HCT116 (cell line): ENCODE measurements around the gene MSL1. TPM values are rescaled to one million over a fixed set of nuclear protein-coding genes. Genes with fewer than 3 reads are reported as not detected.

Experiments
- ATAC-seq: fragments of 200-7000 bp; cut with Tn5 transposase; 2 replicates; pipeline ENCODE4 v1.9.1; 2020; ENCODE audit warnings: mild to moderate bottlenecking, moderate library complexity
- BruUV-seq: library from RNA; stranded (reverse); fragments of 400-500 nt; replicated peaks from 2 replicates; lab custom pipeline; 2021; lab: Mats Ljungman, UMichigan
- CTCF ChIA-PET: fragments of 300-600 bp; sonication (Branson Sonifier 250); formaldehyde crosslinking; loops from one replicate; lab custom pipeline; 2021; ENCODE audit warnings: antibody characterized with exemption; lab: Charles Lee
- POLR2A ChIA-PET: fragments of 300-600, 350-600 bp; sonication (Branson Sonifier 250); formaldehyde crosslinking; loops from one replicate; lab custom pipeline; 2021; ENCODE audit warnings: antibody characterized with exemption; lab: Charles Lee
- RAD21 ChIA-PET, 2 experiments: fragments of 300-600 bp; sonication (Branson Sonifier 250); formaldehyde crosslinking; loops; one replicate each; lab custom pipeline; 2023; ENCODE audit warnings: low total read pairs in 2 of 2; ENCODE audit not compliant: uncharacterized antibody in 2 of 2, unreplicated experiment in 2 of 2, low non-redundant PET in 1 of 2; lab: Charles Lee
- DNase-seq: peaks from one replicate; pipeline ENCODE4 v3.0.0-alpha.2; 2010; ENCODE audit warnings: low read depth, low spot score
- H2AFZ ChIP-seq: fragments of 200-600 bp; shearing (Covaris generic), sonication (generic); 2 replicates; pipeline ENCODE4 v1.6.1; 2017; ENCODE audit warnings: low read depth, mixed run types, mixed read lengths, antibody characterized with exemption, low read length; ENCODE audit not compliant: poor library complexity, severe bottlenecking
- H3K27ac ChIP-seq: 2 replicates; pipeline ENCODE4 v1.5.1; 2012; ENCODE audit warnings: low read depth, low read length
- H3K27me3 ChIP-seq: fragments of 200-600 bp; sonication (generic); 2 replicates; pipeline ENCODE4 v1.6.1; 2016; ENCODE audit warnings: mixed run types, low read length, mixed read lengths; ENCODE audit not compliant: insufficient read depth
- H3K36me3 ChIP-seq, 2 experiments: fragments of 200-500 bp in 1 of 2; fragments of 200-600 bp in 1 of 2; sonication (Bioruptor generic) in 1 of 2; sonication (generic) in 1 of 2; 2 replicates each; pipeline versions ENCODE4 v1.5.1 to v1.6.1; 2014 to 2016; ENCODE audit warnings: low read length in 2 of 2, inconsistent platforms in 1 of 2, mixed read lengths in 1 of 2, mixed run types in 1 of 2; ENCODE audit not compliant: insufficient read depth in 2 of 2, control insufficient read depth in 1 of 2
- H3K4me1 ChIP-seq, 2 experiments: fragments of 200-600 bp in 1 of 2; sonication (generic) in 1 of 2; 2 replicates each; pipeline versions ENCODE4 v1.5.1 to v1.6.1; 2012 to 2017; ENCODE audit warnings: low read length in 2 of 2, inconsistent platforms in 1 of 2, mild to moderate bottlenecking in 1 of 2, mixed read lengths in 1 of 2, mixed run types in 1 of 2, moderate library complexity in 1 of 2; ENCODE audit not compliant: insufficient read depth in 2 of 2, control insufficient read depth in 1 of 2
- H3K4me2 ChIP-seq: fragments of 200-600 bp; sonication (generic); 2 replicates; pipeline ENCODE4 v1.6.1; 2017; ENCODE audit warnings: mixed run types, low read length, mixed read lengths
- H3K4me3 ChIP-seq, 2 experiments: fragments of 200-600 bp in 1 of 2; sonication (generic) in 1 of 2; replicated peaks in 1 of 2; 2 replicates each; pipeline ENCODE4 v1.5.1; 2011 to 2016; ENCODE audit warnings: low read length in 2 of 2, control low read depth in 1 of 2, low read depth in 1 of 2, mild to moderate bottlenecking in 1 of 2, mixed read lengths in 1 of 2, mixed run types in 1 of 2
- H3K79me2 ChIP-seq: fragments of 200-600 bp; sonication (generic); 2 replicates; pipeline ENCODE4 v1.6.1; 2017; ENCODE audit warnings: mild to moderate bottlenecking, mixed run types, low read length, moderate library complexity, mixed read lengths; ENCODE audit not compliant: insufficient read depth
- H3K9ac ChIP-seq: fragments of 200-600 bp; sonication (generic); 2 replicates; pipeline ENCODE4 v1.6.1; 2016; ENCODE audit warnings: low read length, mixed read lengths
- H3K9me2 ChIP-seq: fragments of 200-600 bp; sonication (generic), shearing (Covaris generic); 2 replicates; pipeline ENCODE4 v1.6.1; 2017; ENCODE audit warnings: mixed run types, mild to moderate bottlenecking, moderate library complexity; ENCODE audit not compliant: insufficient read depth
- H3K9me3 ChIP-seq, 2 experiments: fragments of 200-500 bp in 1 of 2; fragments of 200-600 bp in 1 of 2; sonication (Bioruptor generic) in 1 of 2; sonication (generic) in 1 of 2; 2 replicates each; pipeline ENCODE4 v1.6.1; 2014 to 2017; ENCODE audit warnings: low read length in 2 of 2, mixed read lengths in 2 of 2, inconsistent platforms in 1 of 2, low read depth in 1 of 2, mild to moderate bottlenecking in 1 of 2, mixed run types in 1 of 2, moderate library complexity in 1 of 2; ENCODE audit not compliant: control insufficient read depth in 1 of 2, insufficient read depth in 1 of 2
- H4K20me1 ChIP-seq: fragments of 200-600 bp; sonication (generic), shearing (Covaris generic); 2 replicates; pipeline ENCODE4 v1.6.1; 2017; ENCODE audit warnings: mixed run types, mild to moderate bottlenecking, moderate library complexity; ENCODE audit not compliant: insufficient read depth
- CBX3 ChIP-seq: IDR thresholded peaks from 2 replicates; pipeline ENCODE4 v1.6.1; 2012; ENCODE audit warnings: low read depth
- EGR1 ChIP-seq: IDR thresholded peaks from 2 replicates; pipeline ENCODE4 v1.6.1; 2012; ENCODE audit warnings: low read depth
- EZH2phosphoT487 ChIP-seq: fragments of 200-600 bp; IDR thresholded peaks from 2 replicates; pipeline ENCODE4 v1.6.1; 2018; ENCODE audit warnings: antibody characterized with exemption, borderline replicate concordance
- FOSL1 ChIP-seq: IDR thresholded peaks from 2 replicates; pipeline ENCODE4 v1.6.1; 2012; ENCODE audit warnings: low read depth
- POLR2AphosphoS5 ChIP-seq: IDR thresholded peaks from 2 replicates; pipeline ENCODE4 v1.6.1; 2011; ENCODE audit warnings: mild to moderate bottlenecking, low read depth, low read length, moderate library complexity
- TCF7L2 ChIP-seq: IDR thresholded peaks from 2 replicates; pipeline ENCODE4 v1.7.0; 2011; ENCODE audit warnings: borderline replicate concordance, inconsistent platforms; ENCODE audit not compliant: insufficient read depth, insufficient read length; ENCODE audit errors: extremely low read depth
- YY1 ChIP-seq: IDR thresholded peaks from 2 replicates; pipeline ENCODE4 v1.6.1; 2011; ENCODE audit warnings: low read length, low read depth, moderate library complexity, mild to moderate bottlenecking; ENCODE audit not compliant: insufficient replicate concordance; ENCODE audit errors: extremely low read depth
- ZFX ChIP-seq: fragments of 450-650 bp; IDR thresholded peaks from 2 replicates; pipeline ENCODE4 v1.6.1; 2017
- intact Hi-C: fragments of 100-400 bp; cut with micrococcal nuclease; formaldehyde crosslinking; loops from 2 replicates; pipeline ENCODE4 v1.10.0; 2022
- total RNA-seq: library from RNA; stranded (reverse); gene quantifications from one replicate; pipeline ENCODE4 v1.2.1, GENCODE V29; 2021; ENCODE audit not compliant: unreplicated experiment
- TF ChIP-seq, protein P1 (sequence below): IDR thresholded peaks from 2 replicates; pipeline ENCODE4 v1.6.1; 2012
- TF ChIP-seq, protein P2 (sequence below), 3 experiments: fragments of 200-600 bp in 1 of 3; sonication (generic) in 1 of 3; IDR thresholded peaks in 2 of 3; conservative IDR thresholded peaks in 1 of 3; 2 replicates each; pipeline ENCODE4 v1.5.1; 2012 to 2017; ENCODE audit warnings: low read depth in 2 of 3, low read length in 2 of 3, antibody characterized with exemption in 1 of 3, borderline replicate concordance in 1 of 3, control low read depth in 1 of 3, mild to moderate bottlenecking in 1 of 3, mixed read lengths in 1 of 3, mixed run types in 1 of 3, moderate library complexity in 1 of 3; ENCODE audit not compliant: insufficient read depth in 1 of 3
- TF ChIP-seq, protein P3 (sequence below): IDR thresholded peaks from 2 replicates; pipeline ENCODE4 v1.6.1; 2012

Gene MSL1
- total RNA-seq, 1 experiment from 2014 or later: 67.2 TPM

DNA sequence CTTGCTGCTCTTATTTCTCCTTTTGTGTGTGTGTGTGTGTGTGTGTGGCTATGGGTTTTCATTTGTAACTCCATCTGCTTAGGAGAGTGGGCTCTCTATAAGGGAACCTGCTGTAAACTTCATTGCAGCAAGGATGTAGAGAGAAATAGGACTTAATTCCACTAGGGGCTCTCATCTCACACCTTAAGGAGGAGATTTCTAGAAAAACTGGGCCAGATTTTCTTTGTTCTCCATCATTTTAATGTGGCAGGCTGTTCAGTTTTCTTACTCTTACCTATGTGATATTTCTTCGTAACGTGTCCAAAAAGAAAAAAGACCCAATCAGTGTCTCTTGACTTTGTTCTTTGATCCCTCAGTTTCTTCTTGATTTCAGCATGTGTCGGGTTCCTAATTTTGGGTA is 14.0 kb downstream of the MSL1 start:
- TF ChIP-seq, protein P1, sequence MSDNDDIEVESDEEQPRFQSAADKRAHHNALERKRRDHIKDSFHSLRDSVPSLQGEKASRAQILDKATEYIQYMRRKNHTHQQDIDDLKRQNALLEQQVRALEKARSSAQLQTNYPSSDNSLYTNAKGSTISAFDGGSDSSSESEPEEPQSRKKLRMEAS: no peak
- TF ChIP-seq EGR1: no peak
- TF ChIP-seq, protein P2, sequence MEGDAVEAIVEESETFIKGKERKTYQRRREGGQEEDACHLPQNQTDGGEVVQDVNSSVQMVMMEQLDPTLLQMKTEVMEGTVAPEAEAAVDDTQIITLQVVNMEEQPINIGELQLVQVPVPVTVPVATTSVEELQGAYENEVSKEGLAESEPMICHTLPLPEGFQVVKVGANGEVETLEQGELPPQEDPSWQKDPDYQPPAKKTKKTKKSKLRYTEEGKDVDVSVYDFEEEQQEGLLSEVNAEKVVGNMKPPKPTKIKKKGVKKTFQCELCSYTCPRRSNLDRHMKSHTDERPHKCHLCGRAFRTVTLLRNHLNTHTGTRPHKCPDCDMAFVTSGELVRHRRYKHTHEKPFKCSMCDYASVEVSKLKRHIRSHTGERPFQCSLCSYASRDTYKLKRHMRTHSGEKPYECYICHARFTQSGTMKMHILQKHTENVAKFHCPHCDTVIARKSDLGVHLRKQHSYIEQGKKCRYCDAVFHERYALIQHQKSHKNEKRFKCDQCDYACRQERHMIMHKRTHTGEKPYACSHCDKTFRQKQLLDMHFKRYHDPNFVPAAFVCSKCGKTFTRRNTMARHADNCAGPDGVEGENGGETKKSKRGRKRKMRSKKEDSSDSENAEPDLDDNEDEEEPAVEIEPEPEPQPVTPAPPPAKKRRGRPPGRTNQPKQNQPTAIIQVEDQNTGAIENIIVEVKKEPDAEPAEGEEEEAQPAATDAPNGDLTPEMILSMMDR (IDR thresholded peaks at IDR 0.05 in 2 of 3, conservative IDR thresholded peaks at IDR 0.05 in 1 of 3; ENCODE audit: borderline replicate concordance in 1 of 3, insufficient read depth in 1 of 3, low read depth in 2 of 3, low read length in 2 of 3): peak in 1 of 3 experiments; percentile 16; a peak in 1 of 6 replicates
- Histone ChIP-seq H3K27ac (peak overlapping the region; percentile 6; the same call in 1 of the 2 replicates), H3K4me3 (no peak overlapping the region), H3K36me3 (peaks cover 32 to 37% of the 10 kb centered on the region in 2 experiments), H3K4me1 (peaks cover 6 to 12% of the 10 kb centered on the region in 2 experiments; a peak in 3 of 4 replicates), H3K27me3 (no peaks in the 10 kb centered on the region), H3K79me2 (peaks cover 36% of the 10 kb centered on the region), H3K9ac (no peak overlapping the region), H3K9me3 (no peaks in the 10 kb centered on the region), H2AFZ (no peak overlapping the region), H3K9me2 (no peaks in the 10 kb centered on the region), H4K20me1 (no peaks in the 10 kb centered on the region), H3K4me2 (no peak overlapping the region)
- no peak for DNase-seq
- POLR2A ChIA-PET: no interaction called here
- ATAC-seq: no peak
- RAD21 ChIA-PET: no interaction called here
- BruUV-seq: no TSS peak
- intact Hi-C loops: no loop called here
- CTCF ChIA-PET: no interaction called here

DNA sequence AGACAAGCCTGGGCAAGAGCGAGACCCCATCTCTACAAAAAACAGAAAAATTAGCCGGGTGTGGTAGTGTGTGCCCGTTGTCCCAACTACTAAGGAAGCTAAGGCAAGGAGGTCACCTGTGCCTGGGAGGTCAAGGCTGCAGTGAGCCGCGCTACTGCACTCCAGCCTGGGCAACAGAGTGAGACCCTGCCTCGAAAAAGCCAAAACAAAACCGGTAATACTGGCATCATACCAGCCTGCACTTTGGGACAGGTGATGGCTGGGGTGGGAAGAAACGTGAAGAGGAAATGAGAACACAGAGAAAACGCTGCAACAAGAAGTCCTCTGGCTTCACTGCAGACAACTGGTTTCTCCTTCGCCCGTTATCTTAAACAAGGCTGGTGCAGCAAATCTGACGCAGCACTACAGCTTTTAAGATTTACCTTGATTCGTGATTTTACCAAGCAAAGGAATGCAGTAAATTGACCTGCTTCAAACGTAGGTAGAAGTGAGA is 17.8 kb downstream of the MSL1 start:
- Histone ChIP-seq H3K4me2 (peak overlapping the region; percentile 92), H3K9me2 (no peaks in the 10 kb centered on the region), H4K20me1 (no peaks in the 10 kb centered on the region; the same call in 1 of the 2 replicates), H3K4me1 (peaks cover 6 to 21% of the 10 kb centered on the region in 2 experiments), H3K27me3 (no peaks in the 10 kb centered on the region), H3K4me3 (peak overlapping the region; percentile 81 to 95), H3K27ac (peak overlapping the region; percentile 95), H2AFZ (no peak overlapping the region), H3K9me3 (no peaks in the 10 kb centered on the region), H3K9ac (peak overlapping the region; percentile 93), H3K36me3 (peaks cover 13 to 17% of the 10 kb centered on the region in 2 experiments; a peak in 3 of 4 replicates), H3K79me2 (peaks cover 53% of the 10 kb centered on the region)
- intact Hi-C loops: loop anchor here (1.0 kb wide), 1 partner anchor 26 kb away; no protein-coding TSS in a partner anchor
- ATAC-seq (0 out of 2 replicates have a peak, but pooled peaks have one; percentile 0), DNase-seq (no peak)
- ChIA-PET CTCF (interaction anchor here (1.5 to 1.7 kb wide), 2 partner anchors 26 to 29 kb away, joined by 5 to 8 read pairs; no protein-coding TSS in a partner anchor), POLR2A (interaction anchor here (0.7 to 2.2 kb wide), 10 partner anchors 9 to 305 kb away, joined by 3 to 16 read pairs (median 4); partner anchors contain the start of genes MSL1 and NR1D1), RAD21 (no interaction called here)
- TSS peak; percentile 87 for BruUV-seq
- no peak for TF ChIP-seq YY1
- TF ChIP-seq, protein P3, sequence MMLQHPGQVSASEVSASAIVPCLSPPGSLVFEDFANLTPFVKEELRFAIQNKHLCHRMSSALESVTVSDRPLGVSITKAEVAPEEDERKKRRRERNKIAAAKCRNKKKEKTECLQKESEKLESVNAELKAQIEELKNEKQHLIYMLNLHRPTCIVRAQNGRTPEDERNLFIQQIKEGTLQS: no peak
- no peak for TF ChIP-seq TCF7L2
- TF ChIP-seq POLR2AphosphoS5: no peak
- TF ChIP-seq FOSL1: no peak
- TF ChIP-seq EZH2phosphoT487: no peak
- TF ChIP-seq ZFX: no peak
- no peak for TF ChIP-seq EGR1
- TF ChIP-seq, protein P2 (IDR thresholded peaks at IDR 0.05 in 2 of 3, conservative IDR thresholded peaks at IDR 0.05 in 1 of 3; ENCODE audit: borderline replicate concordance in 1 of 3, insufficient read depth in 1 of 3, low read depth in 2 of 3, low read length in 2 of 3): no peak
- no peak for TF ChIP-seq CBX3
